Dendritic cell treated with granulocyte-macrophage colony-stimulating factor and Interleukin-4, amounts not matched to agents 40 ng/mL and 50 ng/mL, for 4 days (primary cell): ENCODE measurements around the gene ASTN2.
"Not testable (repeated sequence)": the region's sequence is repeated elsewhere in the genome, so short reads cannot be mapped to it uniquely, and the experiment has no call there.

Source experiments
- H3K27ac Mint-ChIP-seq: one replicate; pipeline ENCODE4 v1.8.0; 2022; ENCODE audit warnings: mild to moderate bottlenecking, mixed read lengths
- H3K27me3 Mint-ChIP-seq: one replicate; pipeline ENCODE4 v1.8.0; 2022; ENCODE audit warnings: mild to moderate bottlenecking, mixed read lengths
- H3K36me3 Mint-ChIP-seq: one replicate; pipeline ENCODE4 v1.8.0; 2022; ENCODE audit warnings: low read depth, mixed read lengths
- H3K4me1 Mint-ChIP-seq: one replicate; pipeline ENCODE4 v1.8.0; 2022; ENCODE audit warnings: low read depth, mixed read lengths
- H3K4me3 Mint-ChIP-seq: one replicate; pipeline ENCODE4 v1.8.0; 2022; ENCODE audit warnings: mild to moderate bottlenecking, moderate library complexity, mixed read lengths
- H3K9me3 Mint-ChIP-seq: one replicate; pipeline ENCODE4 v1.8.0; 2022; ENCODE audit warnings: mixed read lengths
- intact Hi-C: fragments of 100-400 bp; cut with micrococcal nuclease; formaldehyde crosslinking; loops from one replicate; pipeline ENCODE4 v1.15.0; 2022

ASTN2 gene

DNA sequence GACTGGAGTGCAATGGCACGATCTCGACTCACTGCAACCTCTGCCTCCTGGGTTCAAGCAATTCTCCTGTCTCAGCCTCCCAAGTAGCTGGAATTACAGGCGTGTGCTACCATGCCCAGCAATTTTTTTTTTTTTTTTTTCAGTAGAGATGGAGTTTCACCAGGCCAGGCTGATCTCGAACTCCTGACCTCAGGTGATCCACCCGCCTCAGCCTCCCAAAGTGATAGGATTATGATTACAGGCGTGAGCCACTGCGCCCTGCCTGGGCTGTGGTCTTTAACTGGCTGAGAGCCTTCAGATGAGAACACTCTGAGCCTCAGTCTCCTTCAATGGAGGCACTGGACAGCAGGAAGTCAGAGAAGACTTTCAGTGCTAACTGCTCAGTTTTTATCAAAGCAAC is 576.4 kb downstream of the ASTN2 start:
- H3K36me3 Mint-ChIP-seq, H3K27me3 Mint-ChIP-seq, intact Hi-C loops, H3K4me1 Mint-ChIP-seq, H3K9me3 Mint-ChIP-seq, H3K4me3 Mint-ChIP-seq, H3K27ac Mint-ChIP-seq: not testable (repeated sequence)

DNA sequence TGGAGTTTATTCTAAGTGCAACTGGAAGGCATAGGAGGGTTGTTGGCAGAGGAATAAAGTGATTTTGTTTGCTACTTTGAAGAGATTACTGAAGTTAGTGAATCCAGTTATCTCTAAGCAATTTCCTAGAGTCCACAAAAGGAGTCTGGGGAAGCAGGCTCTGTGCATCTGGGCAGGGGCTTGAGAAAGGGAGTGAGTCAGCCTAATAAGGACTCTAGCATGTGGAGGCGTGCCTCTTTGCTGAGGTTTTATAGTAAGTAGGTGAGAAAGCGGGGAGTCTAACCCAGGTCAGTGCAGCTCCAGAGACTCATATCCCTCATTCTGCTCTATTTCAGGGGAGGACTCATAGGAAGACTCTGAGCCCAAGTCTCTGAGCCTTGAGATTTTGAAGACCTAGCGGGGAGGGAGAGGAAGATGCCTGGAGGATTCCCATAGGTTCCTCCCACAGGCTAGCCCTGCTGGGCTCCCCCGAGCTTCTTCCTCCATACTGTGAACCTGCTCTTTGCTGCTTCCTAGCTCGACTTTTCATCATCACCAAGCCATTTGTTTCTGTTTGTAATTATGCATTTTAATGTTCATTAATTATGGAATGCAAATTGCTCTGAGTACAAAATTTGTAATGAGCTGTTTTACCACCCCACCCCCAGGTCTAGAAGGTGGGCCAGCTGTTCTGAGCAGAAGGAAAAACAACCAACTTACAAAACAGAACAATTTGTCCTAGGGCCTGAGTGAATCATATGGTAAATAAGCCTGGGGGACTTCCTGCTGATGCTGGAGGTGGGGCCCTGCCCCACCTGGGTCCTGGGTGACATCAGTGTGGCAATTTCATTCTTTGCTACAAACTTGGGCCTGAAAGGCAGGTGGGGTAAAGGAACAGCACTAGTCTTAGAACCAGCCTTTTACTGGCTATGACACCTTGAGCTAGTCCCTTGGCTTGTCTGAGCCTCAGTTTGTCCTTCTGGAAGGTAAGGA is 577.6 kb downstream of the ASTN2 start:
- Mint-ChIP-seq H3K27me3 (peaks cover 3% of the 10 kb centered on the region), H3K27ac (no peak overlapping the region), H3K4me3 (no peak overlapping the region), H3K9me3 (peaks cover 10% of the 10 kb centered on the region), H3K36me3 (no peaks in the 10 kb centered on the region), H3K4me1 (no peaks in the 10 kb centered on the region)
- intact Hi-C loops, result no loop called here

DNA sequence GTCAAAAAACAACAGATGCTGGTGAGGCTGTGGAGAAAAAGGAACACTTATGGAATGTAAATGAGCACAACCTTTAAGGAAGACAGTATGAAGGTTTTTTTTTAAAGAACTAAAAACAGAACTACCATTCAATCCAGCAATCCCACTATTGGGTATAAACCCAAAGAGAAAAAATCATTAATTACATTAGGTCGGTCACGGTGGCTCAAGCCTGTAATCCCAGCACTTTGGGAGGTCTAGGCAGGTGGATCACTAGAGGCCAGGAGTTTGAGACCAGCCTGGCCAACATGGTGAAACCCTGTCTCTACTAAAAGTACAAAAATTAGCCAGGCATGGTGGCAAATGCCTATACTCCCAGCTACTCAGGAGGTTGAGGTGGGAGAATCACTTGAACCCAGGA is 584.5 kb downstream of the ASTN2 start:
- H3K4me3 Mint-ChIP-seq, H3K4me1 Mint-ChIP-seq, H3K27ac Mint-ChIP-seq, H3K9me3 Mint-ChIP-seq, H3K36me3 Mint-ChIP-seq, H3K27me3 Mint-ChIP-seq, intact Hi-C loops: not testable (repeated sequence)

- H3K27ac Mint-ChIP-seq, result no peak overlapping the region
- no peaks in the 10 kb centered on the region for H3K4me1 Mint-ChIP-seq
- H3K36me3 Mint-ChIP-seq, result no peaks in the 10 kb centered on the region
- H3K4me3 Mint-ChIP-seq, result no peak overlapping the region
- H3K27me3 Mint-ChIP-seq, result no peaks in the 10 kb centered on the region
- intact Hi-C loops, result no loop called here
- H3K9me3 Mint-ChIP-seq, result no peaks in the 10 kb centered on the region
These were observed 593.1 kb downstream of the ASTN2 start for GRCh38 chr9:116821633-116822229.

- no peaks in the 10 kb centered on the region for H3K36me3 Mint-ChIP-seq
- no peaks in the 10 kb centered on the region for H3K9me3 Mint-ChIP-seq
- no peak overlapping the region for H3K4me3 Mint-ChIP-seq
- no peaks in the 10 kb centered on the region for H3K4me1 Mint-ChIP-seq
- intact Hi-C loops, result no loop called here
- no peaks in the 10 kb centered on the region for H3K27me3 Mint-ChIP-seq
- H3K27ac Mint-ChIP-seq, result no peak overlapping the region
These were observed 595.7 kb downstream of the ASTN2 start for GRCh38 chr9:116819116-116819515.

- H3K36me3 Mint-ChIP-seq, result no peaks in the 10 kb centered on the region
- no peaks in the 10 kb centered on the region for H3K4me1 Mint-ChIP-seq
- intact Hi-C loops, result no loop called here
- no peaks in the 10 kb centered on the region for H3K27me3 Mint-ChIP-seq
- H3K27ac Mint-ChIP-seq, result no peak overlapping the region
- H3K9me3 Mint-ChIP-seq, result no peaks in the 10 kb centered on the region
- H3K4me3 Mint-ChIP-seq, result no peak overlapping the region
These were observed 597.1 kb downstream of the ASTN2 start for GRCh38 chr9:116817762-116818161.

GRCh38 chr9:116816484-116816883 is 598.4 kb downstream of the ASTN2 start:
- Mint-ChIP-seq H3K36me3 (no peaks in the 10 kb centered on the region), H3K27ac (no peak overlapping the region), H3K4me1 (no peaks in the 10 kb centered on the region), H3K4me3 (no peak overlapping the region), H3K9me3 (no peaks in the 10 kb centered on the region), H3K27me3 (no peaks in the 10 kb centered on the region)
- intact Hi-C loops, result no loop called here

DNA sequence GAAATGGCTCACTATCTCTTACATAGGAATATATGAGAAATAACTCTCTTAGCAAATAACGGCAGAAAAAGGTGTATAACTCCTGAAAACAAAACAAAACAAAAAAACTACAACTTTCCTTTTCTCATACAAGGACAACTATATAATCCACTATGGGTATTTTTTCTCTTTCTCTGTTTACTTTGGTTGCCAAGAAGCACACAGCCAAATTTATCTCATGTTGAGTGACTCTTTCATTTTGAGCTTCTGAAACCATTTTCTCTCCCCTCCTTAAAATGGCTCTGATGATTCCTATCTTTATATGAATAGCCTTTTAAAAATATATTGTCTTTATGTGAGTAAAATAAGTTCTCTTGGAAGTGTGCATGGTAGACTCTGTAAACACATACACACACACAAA is 599.0 kb downstream of the ASTN2 start:
- Mint-ChIP-seq H3K4me3 (no peak overlapping the region), H3K36me3 (no peaks in the 10 kb centered on the region)
- intact Hi-C loops, result no loop called here

DNA sequence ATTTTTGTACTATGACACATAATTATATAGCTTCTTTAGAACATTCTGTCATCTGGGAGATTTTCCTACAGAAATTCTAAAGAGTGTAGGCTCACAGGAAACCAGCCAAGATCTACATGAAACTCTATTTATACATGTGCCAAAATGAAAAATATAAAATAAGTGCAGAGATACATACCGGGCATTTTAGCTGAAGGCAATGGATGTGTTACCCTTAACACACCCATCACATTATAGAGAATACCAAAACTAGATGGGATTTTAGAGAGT is 601.9 kb downstream of the ASTN2 start:
- Mint-ChIP-seq H3K4me1 (no peaks in the 10 kb centered on the region), H3K36me3 (no peaks in the 10 kb centered on the region), H3K27ac (no peak overlapping the region), H3K4me3 (no peak overlapping the region), H3K9me3 (no peaks in the 10 kb centered on the region), H3K27me3 (no peaks in the 10 kb centered on the region)
- intact Hi-C loops, result no loop called here

More for the DNA sequence above, 599.0 kb downstream of the ASTN2 start:
- Mint-ChIP-seq H3K9me3 (no peaks in the 10 kb centered on the region), H3K27ac (no peak overlapping the region), H3K27me3 (no peaks in the 10 kb centered on the region), H3K4me1 (no peaks in the 10 kb centered on the region)

- Mint-ChIP-seq H3K4me3 (no peak overlapping the region), H3K4me1 (no peaks in the 10 kb centered on the region), H3K9me3 (no peaks in the 10 kb centered on the region), H3K27me3 (no peaks in the 10 kb centered on the region), H3K36me3 (no peaks in the 10 kb centered on the region), H3K27ac (no peak overlapping the region)
- intact Hi-C loops, result no loop called here
These were observed 602.4 kb downstream of the ASTN2 start for GRCh38 chr9:116812231-116813030.

DNA sequence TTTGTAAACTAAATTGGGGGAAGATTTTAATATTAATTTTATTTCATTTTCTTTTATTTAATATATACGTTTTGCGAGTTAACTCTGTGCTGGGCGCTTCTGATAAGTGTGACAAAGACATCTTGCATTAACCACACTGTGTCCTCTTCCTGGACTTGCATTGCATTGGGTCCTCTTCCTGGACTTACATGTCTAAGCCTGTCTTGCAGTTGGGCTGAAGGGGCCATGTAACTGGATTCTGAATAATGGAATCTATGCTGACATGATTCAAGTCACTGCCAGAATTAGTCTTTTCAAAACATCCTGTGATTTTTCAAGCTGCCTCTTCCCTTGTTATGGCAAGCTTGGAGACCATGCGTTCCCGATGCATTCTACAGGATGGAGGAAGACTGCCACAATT is 605.2 kb downstream of the ASTN2 start:
- H3K4me1 Mint-ChIP-seq, result no peaks in the 10 kb centered on the region
- H3K9me3 Mint-ChIP-seq, result no peaks in the 10 kb centered on the region
- no peak overlapping the region for H3K27ac Mint-ChIP-seq
- no peak overlapping the region for H3K4me3 Mint-ChIP-seq
- intact Hi-C loops, result no loop called here
- no peaks in the 10 kb centered on the region for H3K36me3 Mint-ChIP-seq
- no peaks in the 10 kb centered on the region for H3K27me3 Mint-ChIP-seq

DNA sequence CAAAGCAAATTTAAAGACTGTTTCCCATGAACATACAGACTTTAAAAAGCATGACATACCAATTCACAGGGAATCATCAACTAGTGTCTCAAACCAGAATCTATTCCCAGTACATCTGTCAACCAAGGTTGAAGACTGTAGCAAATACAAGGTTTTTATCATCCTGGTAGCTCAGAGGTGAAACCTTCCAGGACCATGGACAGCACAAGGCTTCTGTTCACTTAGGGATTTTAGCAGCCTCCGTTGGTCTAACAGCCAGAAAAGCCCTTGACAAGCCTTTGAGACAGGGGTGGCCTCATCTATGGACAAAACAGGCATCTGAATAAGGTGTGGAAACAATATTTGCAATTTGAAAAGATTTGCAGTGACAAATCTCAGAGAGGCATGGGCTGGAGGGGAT is 608.8 kb downstream of the ASTN2 start:
- Mint-ChIP-seq H3K36me3 (no peaks in the 10 kb centered on the region), H3K4me1 (peaks cover 1% of the 10 kb centered on the region), H3K27ac (no peak overlapping the region), H3K9me3 (no peaks in the 10 kb centered on the region), H3K4me3 (no peak overlapping the region), H3K27me3 (no peaks in the 10 kb centered on the region)
- intact Hi-C loops, result no loop called here

DNA sequence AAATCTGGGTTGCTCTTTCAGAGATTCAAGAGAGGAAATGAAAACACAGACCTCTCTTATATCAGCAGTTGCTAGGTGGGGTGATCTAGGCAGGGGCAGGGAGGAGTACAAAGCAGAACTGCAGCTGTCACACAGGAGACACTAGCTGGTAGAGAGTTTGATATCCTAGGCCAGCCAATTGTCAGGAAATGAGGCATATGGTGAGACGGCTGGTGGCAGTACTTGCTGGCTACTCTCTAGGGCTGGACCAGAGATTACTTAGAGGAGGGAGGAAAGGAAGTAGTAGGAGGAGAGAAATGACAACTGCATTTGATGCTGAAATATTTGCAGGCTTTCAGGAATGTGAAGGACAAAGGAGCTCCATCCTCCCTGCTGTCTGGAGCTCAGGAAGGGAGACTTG is 614.0 kb downstream of the ASTN2 start:
- intact Hi-C loops, result no loop called here
- no peaks in the 10 kb centered on the region for H3K9me3 Mint-ChIP-seq

GRCh38 chr9:116800074-116800473 is 614.8 kb downstream of the ASTN2 start:
- intact Hi-C loops, result no loop called here
- H3K36me3 Mint-ChIP-seq, result no peaks in the 10 kb centered on the region
- H3K4me1 Mint-ChIP-seq, result peaks cover 6% of the 10 kb centered on the region
- H3K4me3 Mint-ChIP-seq, result no peak overlapping the region
- no peaks in the 10 kb centered on the region for H3K9me3 Mint-ChIP-seq
- H3K27ac Mint-ChIP-seq, result no peak overlapping the region
- H3K27me3 Mint-ChIP-seq, result peaks cover 4% of the 10 kb centered on the region

More for the DNA sequence above, 614.0 kb downstream of the ASTN2 start:
- no peak overlapping the region for H3K27ac Mint-ChIP-seq
- no peaks in the 10 kb centered on the region for H3K36me3 Mint-ChIP-seq
- peaks cover 6% of the 10 kb centered on the region for H3K4me1 Mint-ChIP-seq
- H3K27me3 Mint-ChIP-seq, result peaks cover 4% of the 10 kb centered on the region
- H3K4me3 Mint-ChIP-seq, result no peak overlapping the region
